Measurements from ENCODE around the gene CARD19.
A peak's percentile ranks its signal among the peaks of the same experiment; 100 is the strongest.
"Not testable (repeated sequence)": the region's sequence is repeated elsewhere in the genome, so short reads cannot be mapped to it uniquely, and the experiment has no call there.

Gene CARD19

DNA sequence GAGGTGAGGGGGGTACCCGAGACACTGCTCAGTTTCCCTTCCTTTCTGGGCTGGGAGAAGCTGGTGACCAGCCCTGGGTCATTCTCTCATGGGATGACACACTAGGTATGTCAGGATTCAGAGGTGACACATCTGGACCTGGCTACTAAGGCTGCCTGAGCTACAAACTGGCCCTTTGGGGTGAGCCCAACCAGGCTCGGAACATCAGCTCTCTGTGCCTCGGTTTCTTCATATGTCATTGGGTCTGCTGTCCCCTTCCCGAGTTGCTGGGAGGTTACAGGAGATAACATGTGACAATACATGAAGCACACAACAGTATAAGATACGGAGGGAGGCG, 11.8 kb downstream of the CARD19 start:
- DNase-seq, result no peak

DNA sequence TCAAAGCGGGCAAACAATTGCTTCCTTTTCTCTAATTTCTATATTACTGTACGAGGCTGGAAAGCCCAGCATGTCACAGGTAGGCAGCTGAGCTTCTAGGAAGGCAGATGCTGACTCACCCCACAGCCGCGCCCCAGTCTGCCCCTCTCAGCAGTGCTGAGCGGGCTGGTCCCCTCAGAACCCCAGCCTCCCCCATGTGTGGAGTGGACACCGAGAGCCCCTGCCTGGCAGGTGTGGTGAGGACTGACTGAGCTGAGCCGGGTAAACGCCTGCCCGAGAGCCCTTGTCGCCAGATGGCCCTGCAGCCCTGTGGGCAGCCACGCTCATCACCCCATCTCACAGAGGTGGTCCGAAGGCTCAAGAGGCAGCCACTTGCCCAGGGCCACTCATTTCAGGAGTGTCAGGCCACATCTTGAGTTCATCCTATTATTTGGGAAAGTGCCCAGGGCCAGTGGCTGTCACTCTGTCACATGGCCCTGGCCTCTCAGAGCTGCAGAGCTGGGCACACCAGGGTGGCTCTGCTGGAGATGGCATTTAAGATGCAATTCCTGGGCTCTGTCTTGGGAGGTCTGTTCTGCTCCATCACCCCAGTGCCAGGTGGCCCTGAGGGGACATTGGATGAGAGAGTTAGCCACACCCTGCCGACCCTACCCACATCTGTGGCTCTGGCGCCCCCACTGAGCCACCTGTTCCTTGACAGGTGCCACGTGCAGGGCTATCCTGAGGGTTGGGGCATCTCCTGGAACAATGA, 12.4 kb downstream of the CARD19 start:
- peak; percentile 63 to 77 for DNase-seq

DNA sequence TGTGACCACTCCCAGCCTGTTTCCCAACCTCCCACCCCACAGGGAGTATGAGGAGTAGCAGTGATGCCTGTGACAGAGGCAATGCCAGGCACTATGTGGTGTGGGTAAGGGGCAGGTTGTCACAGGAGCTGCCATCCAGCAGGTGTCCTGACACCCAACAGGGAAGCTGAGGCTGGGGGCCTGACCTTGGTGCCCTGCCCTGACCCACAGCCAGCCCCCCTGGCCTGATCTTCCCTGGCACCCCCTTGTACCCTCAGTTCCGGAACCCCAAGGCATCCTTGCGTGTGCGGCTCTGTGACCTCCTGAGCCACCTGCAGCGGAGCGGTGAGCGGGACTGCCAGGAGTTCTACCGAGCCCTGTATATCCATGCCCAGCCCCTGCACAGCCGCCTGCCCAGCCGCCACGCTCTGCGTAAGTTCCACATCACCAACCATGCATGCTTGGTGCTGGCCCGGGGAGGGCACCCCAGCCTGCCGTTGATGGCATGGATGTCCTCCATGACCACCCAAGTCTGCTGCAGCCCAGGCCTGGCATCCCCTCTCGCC, 14.4 kb downstream of the CARD19 start:
- DNase-seq, result no peak

DNA sequence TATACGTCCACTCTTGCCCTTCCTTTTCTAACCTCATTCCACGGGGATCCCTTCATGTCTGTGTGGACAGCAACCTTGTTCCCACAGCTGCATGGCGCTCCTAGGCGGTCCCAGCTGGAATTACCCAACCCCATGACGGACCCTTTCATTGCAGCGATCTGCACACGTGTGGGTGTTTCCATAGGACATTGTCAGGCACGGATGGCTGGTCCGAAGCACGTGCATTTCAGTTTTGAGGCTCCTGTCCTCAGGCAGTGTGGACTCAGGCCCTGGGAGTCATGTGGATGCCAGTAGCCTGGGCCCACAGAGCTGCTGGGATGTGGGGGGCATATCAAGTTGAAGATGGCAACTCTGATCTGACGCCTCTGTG, 15.0 kb downstream of the CARD19 start:
- no peak for DNase-seq

DNA sequence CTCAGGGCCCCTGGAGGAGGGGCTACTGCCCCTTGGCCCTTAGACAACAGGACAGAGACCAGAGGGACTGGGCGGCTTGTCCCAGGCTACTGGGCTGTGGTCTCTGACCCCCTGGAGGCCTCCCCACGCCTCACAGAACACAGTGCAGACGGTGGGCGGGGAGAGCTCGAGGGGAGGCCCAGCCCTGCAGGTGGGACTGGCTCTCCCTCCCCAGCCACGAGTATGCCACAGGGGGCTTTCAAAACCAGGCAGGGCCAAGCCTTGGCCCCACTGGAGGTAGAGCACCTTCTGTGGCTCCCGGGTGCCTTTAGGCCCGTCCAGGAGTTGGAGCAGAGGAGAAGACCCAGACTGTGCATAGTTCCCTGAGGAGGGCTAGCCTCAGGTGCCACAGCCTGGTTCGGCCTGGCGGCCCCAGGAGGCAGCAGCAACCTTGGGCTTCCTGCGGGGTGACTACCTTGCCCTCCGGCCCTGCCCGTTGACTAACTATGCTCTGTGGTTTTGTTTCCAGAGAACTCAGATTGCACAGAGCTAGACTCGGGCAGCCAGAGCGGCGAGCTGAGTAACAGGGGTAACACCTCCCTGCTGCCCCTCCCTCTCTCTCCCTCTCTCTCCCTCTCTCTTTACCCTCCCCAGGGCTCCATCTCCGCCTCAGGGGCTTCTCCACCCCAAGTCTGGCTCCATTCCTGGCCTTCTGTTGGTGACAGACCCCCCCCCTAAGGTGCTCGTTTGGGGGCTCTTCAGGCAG, 15.5 kb downstream of the CARD19 start:
- peak in 1 of 2 experiments; percentile 64 for DNase-seq

DNA sequence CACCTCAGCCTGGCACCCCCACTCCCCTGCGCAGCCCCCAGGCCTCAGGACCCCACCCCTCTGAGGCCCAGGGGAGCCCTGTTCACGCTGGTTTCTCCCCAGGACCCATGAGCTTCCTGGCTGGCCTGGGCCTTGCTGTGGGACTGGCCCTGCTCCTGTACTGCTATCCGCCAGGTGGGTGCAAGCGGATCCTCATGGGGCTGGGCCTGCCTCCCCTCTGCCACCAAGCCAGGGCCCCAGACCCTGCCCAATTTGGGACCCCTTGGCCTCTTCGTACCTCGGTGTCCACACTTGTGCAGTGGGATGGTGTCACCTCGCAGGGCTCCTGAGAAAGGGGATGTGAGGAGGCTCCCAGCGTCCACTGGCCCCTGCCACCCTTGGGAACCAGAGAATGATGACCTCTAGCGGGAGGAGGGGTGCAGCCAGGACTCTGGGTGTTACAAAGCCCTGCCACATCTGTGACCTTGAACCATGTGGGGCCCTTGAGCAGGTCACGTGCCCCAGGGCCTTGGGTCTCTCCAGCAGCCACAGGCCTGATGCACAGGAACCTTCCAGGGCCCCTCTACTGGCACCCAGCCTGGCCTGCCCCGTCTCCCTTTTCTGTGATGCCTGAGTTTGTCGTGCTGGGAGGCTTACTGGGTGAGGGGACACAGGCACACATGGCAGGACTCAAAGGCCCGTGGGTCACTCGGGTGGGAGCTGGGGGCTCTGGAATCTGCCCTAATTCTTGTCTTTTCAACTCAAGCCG, 16.3 kb downstream of the CARD19 start:
- no peak for DNase-seq

DNA sequence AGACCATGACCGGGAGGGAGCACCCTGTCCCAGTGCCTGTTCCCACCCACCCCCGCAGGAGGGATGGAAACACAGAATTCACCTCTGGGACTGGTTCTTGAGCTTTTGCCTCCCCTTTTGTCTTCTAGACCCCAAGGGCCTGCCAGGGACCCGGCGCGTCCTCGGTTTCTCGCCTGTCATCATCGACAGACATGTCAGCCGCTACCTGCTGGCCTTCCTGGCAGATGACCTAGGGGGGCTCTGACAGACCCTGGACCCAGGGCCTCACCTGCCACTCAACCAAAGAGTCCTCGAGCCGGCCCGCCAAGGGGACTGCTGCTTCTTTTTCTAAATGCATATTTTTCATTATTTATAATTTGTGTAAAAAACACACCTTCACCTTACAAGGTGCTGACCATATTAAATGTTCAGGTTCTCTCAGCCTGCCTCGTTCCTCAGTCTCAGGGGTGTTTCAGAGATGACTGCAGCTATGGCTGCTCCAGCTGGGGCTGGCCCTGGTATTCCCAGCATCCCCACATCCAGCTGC, 16.9 kb downstream of the CARD19 start:
- DNase-seq, result no peak

DNA sequence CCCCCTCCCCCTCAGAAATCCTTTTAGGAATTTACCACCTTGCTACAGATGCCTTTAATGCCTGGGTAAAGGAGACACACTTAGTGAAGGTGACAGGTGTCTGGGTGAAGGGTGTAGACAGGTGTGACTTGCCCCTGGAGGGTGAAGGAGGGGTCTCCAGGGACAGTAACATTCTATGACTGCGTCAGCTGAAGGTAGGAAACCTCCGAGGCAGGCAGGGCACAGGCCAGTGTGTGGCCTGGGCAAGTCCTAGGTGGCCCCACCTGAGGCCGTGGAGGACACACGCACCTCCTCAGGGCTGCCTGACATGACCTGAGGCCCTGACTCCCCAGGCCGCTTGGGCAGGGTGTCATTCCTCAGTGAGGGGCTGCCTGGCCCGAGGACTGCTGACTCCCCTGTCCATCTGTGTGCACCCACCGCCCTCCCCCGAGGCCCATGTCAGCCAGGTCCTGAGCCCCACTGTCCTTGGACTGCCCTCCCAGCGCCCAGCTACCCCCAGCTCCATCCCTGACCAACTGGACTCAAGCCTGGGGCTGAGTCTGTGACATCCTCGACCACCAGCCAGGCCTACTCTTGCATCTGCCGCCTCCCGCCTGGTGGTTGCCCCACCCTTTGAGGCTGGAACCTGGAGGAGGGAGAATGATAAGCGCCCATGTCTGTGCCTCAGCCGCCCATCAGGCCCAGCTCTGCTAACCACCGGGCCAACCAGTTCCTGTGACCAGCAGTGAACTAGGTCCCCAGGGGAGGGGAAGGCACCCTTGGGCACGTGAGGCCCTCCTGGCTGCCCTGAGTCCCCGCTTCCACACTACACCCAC, 18.4 kb downstream of the CARD19 start:
- no peak for DNase-seq

DNA sequence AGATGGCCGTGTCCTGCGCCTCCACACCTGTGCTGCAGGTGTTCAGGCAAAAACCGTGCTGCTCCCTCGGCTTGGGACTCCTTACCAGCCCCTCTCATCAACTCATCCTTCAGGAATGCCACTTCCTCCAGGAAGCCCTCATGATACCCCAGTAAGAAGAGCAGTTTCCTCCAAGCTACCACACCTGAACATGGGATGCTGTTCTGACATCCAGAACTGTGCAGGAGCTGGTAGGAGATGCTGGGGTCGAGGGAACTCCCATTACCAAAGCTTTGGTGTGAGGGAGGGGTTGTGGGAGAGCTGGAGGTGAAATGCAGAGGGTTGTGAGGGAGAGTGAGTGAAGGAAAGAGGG, 18.9 kb downstream of the CARD19 start:
- DNase-seq, result no peak

DNA sequence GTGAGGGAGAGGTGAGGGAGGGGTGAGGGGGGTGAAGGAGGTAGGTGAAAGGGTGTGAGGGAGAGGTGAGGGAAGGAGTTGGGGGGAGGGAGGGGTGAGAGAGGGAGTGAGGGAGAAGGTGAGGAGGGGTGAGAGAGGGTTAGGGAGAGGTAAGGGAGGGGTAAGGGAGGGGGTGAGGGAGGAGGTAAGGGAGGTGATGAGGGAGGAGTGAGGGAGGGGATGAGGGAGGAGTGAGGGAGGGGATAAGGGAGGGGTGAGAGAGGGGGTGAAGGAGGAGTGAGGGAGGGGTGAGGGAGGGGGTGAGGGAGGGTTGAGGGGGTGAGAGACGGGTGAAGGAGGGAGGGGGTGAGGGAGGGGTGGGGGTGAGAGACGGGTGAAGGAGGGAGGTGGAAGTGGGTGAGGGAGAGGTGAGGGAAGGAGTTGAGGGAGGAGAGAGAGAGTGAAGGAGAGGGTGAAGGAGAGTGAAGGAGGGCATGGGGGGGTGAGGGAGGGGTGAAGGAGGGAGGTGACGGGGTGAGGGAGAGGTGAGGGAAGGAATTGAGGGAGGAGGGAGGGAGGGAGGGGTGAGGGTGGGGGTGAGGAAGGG, 19.6 kb downstream of the CARD19 start:
- DNase-seq, result no peak

DNA sequence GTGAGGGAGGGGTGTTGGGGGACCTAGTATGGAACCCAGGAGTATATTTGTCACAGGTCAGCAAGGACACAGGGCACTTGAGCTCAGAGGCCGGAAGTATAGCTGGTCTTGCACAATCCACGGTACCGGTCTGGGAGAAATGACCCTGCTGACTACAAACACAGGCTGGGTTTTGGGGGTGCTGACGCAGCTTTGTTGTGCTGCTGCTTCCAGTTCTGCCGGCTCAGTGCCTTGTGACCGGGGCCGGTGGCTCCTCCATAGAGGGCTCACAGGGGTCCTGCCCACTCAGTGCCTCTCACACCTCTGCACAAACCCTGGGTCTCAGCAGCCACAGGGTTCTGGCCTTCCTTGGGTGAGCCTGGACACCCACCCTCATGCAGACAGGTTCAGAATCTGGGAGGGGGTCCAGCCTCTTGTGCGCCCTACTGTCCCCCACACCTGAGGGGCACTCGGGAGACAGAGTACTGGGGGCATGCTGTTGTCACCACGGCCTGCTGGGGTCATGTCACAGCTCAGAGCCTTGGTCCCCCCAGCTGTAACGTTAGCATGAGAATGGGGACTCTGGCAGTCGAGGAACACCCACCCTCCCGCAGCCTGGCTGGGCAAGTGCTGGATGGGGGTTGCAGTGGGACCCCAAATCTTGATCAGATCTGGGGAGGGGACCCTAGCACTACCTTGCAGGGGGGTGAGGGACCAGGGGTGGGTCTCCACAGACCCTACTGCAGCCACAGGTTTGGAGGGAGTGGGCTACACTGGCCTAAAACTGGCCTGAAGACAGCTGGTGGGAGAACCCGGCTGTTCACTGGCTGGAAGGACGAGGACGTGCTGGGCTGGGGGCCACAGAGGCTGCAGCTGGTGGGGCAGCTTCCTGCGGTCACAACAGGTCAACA, 20.3 kb downstream of the CARD19 start:
- no peak for DNase-seq

DNA sequence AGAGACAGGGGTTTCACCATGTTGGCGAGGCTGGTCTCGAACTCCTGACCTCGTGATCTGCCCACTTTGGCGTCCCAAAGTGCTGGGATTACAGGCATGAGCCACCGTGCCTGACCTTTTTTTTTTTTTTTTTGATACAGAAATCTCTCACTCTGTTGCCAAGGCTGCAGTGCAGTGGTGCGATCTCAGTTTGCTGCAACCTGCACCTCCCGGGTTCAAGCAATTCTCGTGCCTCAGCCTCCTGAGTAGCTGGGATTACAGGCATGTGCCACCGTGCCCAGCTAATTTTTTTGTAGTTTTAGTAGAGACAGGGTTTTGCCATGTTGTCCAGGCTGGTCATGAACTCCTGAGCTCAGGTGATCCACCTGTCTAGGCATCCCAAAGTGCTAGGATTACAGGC, 21.5 kb downstream of the CARD19 start:
- DNase-seq, result not testable (repeated sequence)

DNA sequence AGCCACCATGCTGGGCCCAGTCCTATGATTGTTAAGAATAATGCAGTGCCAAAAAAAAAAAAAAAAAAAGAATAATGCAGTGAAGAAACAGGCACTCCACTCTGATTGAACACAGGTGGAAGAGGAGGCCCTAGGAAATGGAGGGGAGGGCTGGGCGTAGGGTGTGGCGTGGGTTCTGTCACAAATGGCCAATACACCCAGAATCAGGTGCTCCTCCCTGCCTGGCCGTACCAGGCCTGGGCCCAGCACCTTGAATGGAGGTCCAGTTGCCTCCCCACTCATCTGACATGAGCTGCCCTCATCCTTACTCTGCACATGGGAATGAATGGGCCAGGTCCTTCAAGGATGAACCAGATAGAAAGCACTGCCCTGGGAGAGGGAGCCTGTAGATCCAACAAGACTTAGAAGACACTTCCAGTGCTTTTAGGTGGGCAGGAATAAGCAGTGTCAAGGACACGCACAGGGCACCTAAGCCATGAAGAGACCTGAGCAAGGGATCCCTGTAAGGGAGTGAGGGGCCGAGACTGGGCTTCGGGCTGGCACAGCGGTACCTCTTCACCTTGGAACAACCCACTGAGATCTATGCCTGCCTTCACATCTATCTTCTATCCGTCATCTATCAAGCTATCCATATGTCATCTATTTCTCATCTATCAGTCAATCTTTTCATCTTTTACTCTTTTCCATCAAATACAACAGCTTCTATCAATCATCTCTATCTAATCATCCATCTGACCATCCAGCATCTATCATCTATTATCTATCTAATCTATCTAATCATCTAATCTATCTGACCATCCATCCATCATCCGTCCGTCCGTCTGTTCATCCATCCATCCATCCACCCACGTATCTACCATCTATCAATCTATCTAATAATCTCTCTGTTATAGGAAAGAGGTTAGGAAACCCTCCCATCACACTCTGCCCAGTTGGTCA, 22.2 kb downstream of the CARD19 start:
- DNase-seq, result no peak

DNA sequence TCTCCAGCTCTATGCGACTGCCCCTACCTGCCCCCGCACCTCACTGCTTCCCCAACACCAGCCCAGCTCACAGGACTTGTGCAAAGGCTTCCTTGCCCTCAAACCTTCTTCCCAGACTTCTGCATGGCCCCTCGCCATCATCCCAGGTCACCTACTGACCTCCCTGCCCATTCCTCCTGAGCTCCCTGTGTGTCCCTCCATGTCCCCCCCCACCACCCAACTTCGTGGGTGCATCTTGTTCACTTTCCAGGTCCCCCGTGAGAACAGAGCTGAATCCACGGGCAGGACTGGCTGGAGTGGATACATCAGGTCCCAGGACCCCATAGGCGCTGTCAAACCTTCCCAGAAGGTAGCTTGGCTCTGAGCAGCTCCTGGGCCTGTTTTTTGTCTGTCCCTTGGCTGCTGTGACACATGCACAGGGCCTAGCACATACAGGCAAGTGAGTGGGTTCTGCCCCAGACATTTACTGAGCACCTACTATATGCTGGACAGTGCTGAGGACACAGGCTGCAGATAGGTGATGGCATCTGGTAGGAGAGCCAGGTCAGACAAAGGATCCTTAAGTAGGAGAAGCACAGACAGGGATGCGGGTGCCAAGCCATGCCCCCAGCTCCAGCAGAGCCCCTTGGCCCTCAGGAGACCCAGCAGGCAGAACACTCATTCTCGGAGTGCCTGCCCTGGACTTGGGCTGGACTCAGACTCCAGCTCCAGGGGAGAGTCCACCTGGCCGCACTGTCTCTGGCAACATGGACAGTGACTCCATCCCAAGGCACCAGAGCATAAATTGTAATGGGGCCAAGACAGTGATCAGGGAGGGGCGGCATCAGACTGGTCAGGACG, 23.1 kb downstream of the CARD19 start:
- no peak for DNase-seq

DNA sequence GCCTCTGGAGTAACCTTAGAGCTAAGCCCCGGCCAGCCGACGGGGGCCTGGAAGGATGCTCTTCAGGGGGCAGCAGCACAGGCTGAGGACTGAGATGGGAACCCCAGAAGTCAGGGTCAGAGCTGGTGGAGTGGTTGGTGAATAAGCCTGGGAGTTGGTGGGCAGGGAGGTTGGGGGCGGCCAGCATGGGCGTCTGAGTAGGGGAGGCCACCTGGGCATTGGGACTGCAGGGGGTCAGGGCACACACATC, 23.6 kb downstream of the CARD19 start:
- no peak for DNase-seq

DNA sequence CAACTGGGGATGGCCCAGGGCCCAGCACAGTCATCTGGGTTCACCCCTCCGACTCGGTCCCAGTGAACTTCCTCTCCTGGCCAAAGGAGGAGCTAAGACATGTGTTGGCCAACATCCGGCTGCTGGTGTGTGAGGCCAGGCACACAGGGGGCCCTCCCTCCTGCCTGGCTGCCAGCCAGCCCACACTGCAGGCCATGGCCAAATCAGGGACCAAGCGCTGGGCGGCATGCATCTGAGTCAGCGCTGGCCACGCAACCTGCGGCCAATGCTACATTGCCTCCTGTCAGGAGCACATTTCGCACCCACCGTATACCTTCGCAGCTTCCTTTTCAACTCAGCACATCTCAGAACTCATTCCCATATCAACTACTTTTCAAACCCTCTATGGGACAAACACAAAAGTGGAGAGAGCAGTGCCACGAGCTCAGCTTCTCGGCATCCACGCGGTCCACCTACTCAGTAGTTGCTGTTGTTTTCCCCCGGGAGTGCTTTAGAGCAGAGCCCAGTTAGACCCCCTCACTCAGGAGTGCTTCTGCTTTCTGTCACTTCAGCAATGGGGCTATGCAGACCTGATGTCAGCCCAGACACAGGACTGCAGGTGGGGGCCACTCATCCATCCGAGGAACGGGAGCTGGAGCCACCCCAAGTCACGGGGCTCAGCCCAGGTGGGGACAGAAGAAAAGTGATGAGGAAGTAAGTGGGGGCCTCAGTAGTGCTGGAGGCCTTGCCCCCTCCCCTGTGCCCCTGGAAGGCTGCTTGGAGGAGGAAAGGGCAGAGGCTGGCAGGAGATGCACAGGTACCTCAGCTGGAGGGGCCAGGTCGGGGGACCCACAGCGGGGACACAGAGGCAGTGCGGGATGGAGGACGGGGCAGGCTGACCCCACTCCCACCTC, 24.2 kb downstream of the CARD19 start:
- peak in 1 of 2 experiments; percentile 53 for DNase-seq

DNA sequence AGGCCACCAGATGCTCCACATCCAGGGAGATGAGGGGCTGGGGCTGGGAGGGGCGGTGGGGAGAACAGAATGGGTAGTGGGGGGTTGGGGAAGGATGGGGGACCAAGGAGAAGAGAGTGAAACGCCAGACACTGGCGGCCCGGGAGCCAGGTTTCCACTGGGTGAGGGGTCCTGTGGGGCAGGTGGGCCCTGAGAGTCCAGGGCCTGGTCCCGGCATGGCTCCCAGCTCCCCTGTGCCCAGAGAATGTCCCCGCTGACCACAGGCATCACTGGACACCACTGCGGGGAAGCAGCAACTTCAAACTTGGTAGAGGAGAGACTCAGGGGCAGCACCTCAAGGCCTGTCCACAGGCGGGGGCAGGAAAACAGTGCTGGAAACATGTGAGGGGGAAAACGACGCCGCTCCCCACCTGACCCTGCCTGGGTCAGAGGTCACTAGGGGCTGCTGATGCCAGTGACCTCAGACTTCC, 24.9 kb downstream of the CARD19 start:
- DNase-seq, result no peak
